Upper lobe of left lung (tissue), 4 donors: ENCODE results near the gene FBXO5.

ENCODE experiments used
- CTCF ChIP-seq, 6 experiments: fragments of 450-650 bp in 4 of 6; fragments of 200-600 bp in 2 of 6; sonication (generic) in 2 of 6; IDR thresholded peaks; one replicate each; pipeline ENCODE4 v1.5.1; 2016 to 2019; ENCODE audit warnings: antibody characterized with exemption in 6 of 6
- EP300 ChIP-seq, 4 donors: sonication (generic); formaldehyde crosslinking; IDR thresholded peaks; one replicate each; pipeline ENCODE4 v1.5.1; 2017; ENCODE audit warnings: antibody characterized with exemption in 4 of 4, control low read depth in 2 of 4
- POLR2A ChIP-seq, 4 donors: fragments of 450-650 bp; IDR thresholded peaks; one replicate each; pipeline ENCODE4 v1.5.1; 2016 to 2017; ENCODE audit warnings: antibody characterized with exemption in 4 of 4, mild to moderate bottlenecking in 2 of 4

- TF ChIP-seq CTCF (IDR thresholded peaks at IDR 0.05): no peak
- TF ChIP-seq POLR2A (IDR thresholded peaks at IDR 0.05): no peak
- TF ChIP-seq EP300 (IDR thresholded peaks at IDR 0.05): no peak
These were observed 7.5 kb downstream of the FBXO5 start for GRCh38 chr6:152975204-152975915.
